ENCODE results near the gene CDC42EP3. TPM values are rescaled to one million over a fixed set of nuclear protein-coding genes. Genes with fewer than 3 reads are reported as not detected.

Gene CDC42EP3
- total and polyA plus RNA-seq, 2 experiments from 2014 or later, result 19.3 to 33.0 TPM

- DNase-seq (ENCODE audit: low spot score), result no peak
- H3K79me2 ChIP-seq, result no peaks in the 10 kb centered on the region
- no peak overlapping the region for H3K4me2 ChIP-seq
- H3K4me1 ChIP-seq (ENCODE audit: insufficient read depth), result peaks cover 17% of the 10 kb centered on the region
- no peak for TF ChIP-seq EZH2 (IDR thresholded peaks at IDR 0.05; ENCODE audit: borderline replicate concordance)
- H3K36me3 ChIP-seq (replicated peaks; ENCODE audit: insufficient read depth, low read depth), result no peaks in the 10 kb centered on the region
- no peak overlapping the region for H3K4me3 ChIP-seq
- H4K20me1 ChIP-seq (ENCODE audit: insufficient read depth, poor library complexity, severe bottlenecking), result no peaks in the 10 kb centered on the region
- no peaks in the 10 kb centered on the region for H3K27me3 ChIP-seq
- H3K27ac ChIP-seq, result no peak overlapping the region
- H3K9me3 ChIP-seq (ENCODE audit: low read depth), result no peaks in the 10 kb centered on the region
- WGBS (ENCODE audit: low lambda C conversion rate, missing lambda C conversion rate), result 78% methylated on average over 3 of the region's 3 CpGs
- H3K9me2 ChIP-seq (replicated peaks; ENCODE audit: insufficient read depth), result no peaks in the 10 kb centered on the region
- H2AFZ ChIP-seq, result no peak overlapping the region
These were observed 77.7 kb downstream of the CDC42EP3 start for GRCh38 chr2:37593694-37594093.

- Histone ChIP-seq H3K27ac (no peak overlapping the region), H3K36me3 (replicated peaks; ENCODE audit: insufficient read depth, low read depth) (no peaks in the 10 kb centered on the region), H3K27me3 (no peaks in the 10 kb centered on the region), H3K4me1 (ENCODE audit: insufficient read depth) (peaks cover 17% of the 10 kb centered on the region), H4K20me1 (ENCODE audit: insufficient read depth, poor library complexity, severe bottlenecking) (no peaks in the 10 kb centered on the region), H3K4me3 (no peak overlapping the region), H3K9me2 (replicated peaks; ENCODE audit: insufficient read depth) (no peaks in the 10 kb centered on the region), H3K79me2 (no peaks in the 10 kb centered on the region), H3K4me2 (no peak overlapping the region), H3K9me3 (ENCODE audit: low read depth) (no peaks in the 10 kb centered on the region), H2AFZ (no peak overlapping the region)
- WGBS (ENCODE audit: low lambda C conversion rate, missing lambda C conversion rate), result 92% methylated on average over 3 of the region's 3 CpGs
- no peak for DNase-seq (ENCODE audit: low spot score)
- no peak for TF ChIP-seq EZH2phosphoT487 (IDR thresholded peaks at IDR 0.05; ENCODE audit: low read depth, severe bottlenecking, unreplicated experiment)
- TF ChIP-seq, protein P1, sequence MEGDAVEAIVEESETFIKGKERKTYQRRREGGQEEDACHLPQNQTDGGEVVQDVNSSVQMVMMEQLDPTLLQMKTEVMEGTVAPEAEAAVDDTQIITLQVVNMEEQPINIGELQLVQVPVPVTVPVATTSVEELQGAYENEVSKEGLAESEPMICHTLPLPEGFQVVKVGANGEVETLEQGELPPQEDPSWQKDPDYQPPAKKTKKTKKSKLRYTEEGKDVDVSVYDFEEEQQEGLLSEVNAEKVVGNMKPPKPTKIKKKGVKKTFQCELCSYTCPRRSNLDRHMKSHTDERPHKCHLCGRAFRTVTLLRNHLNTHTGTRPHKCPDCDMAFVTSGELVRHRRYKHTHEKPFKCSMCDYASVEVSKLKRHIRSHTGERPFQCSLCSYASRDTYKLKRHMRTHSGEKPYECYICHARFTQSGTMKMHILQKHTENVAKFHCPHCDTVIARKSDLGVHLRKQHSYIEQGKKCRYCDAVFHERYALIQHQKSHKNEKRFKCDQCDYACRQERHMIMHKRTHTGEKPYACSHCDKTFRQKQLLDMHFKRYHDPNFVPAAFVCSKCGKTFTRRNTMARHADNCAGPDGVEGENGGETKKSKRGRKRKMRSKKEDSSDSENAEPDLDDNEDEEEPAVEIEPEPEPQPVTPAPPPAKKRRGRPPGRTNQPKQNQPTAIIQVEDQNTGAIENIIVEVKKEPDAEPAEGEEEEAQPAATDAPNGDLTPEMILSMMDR (IDR thresholded peaks at IDR 0.05; ENCODE audit: poor library complexity), result no peak
- no peak for TF ChIP-seq EZH2 (IDR thresholded peaks at IDR 0.05; ENCODE audit: borderline replicate concordance)
These were observed 78.4 kb downstream of the CDC42EP3 start for GRCh38 chr2:37593024-37593423.

Measured in hepatocyte (in vitro differentiated cells).